GM12892 (cell line): ENCODE results near the gene GPR50.

ENCODE experiments used
- POLR2A ChIP-seq: IDR thresholded peaks from 2 replicates; pipeline ENCODE4 v1.6.1; 2011; ENCODE audit warnings: low read depth, low read length, control low read depth
- TAF1 ChIP-seq: IDR thresholded peaks from 2 replicates; pipeline ENCODE4 v1.6.1; 2011; ENCODE audit warnings: low read depth, mild to moderate bottlenecking, control low read depth, low read length, borderline replicate concordance

- TF ChIP-seq POLR2A (no peak), TAF1 (no peak)
These were observed 911 bp upstream of the GPR50 start for GRCh38 chrX:151175283-151176062.
